Activated naive CD8-positive, alpha-beta T cell treated with anti-CD3 and anti-CD28 coated beads, Interleukin-2, amount 10 ng/mL, durations not matched to agents 7 days and 5 days (primary cell): ENCODE measurements around the gene POU2F3. TPM values are rescaled to one million over a fixed set of nuclear protein-coding genes. Genes with fewer than 3 reads are reported as not detected.

ENCODE experiments used
- ATAC-seq: fragments of 150-1000 bp; cut with Tn5 transposase; one replicate; pipeline ENCODE4 v1.10.0; 2021; ENCODE audit warnings: low read depth, moderate library complexity
- POLR2A ChIA-PET: fragments of 350-600 bp; sonication (Branson Sonifier 250); formaldehyde crosslinking; loops from one replicate; lab custom pipeline; 2021; ENCODE audit warnings: antibody characterized with exemption; lab: Charles Lee
- DNase-seq: peaks from one replicate; pipeline ENCODE4 v3.0.0; 2021
- H3K27ac Mint-ChIP-seq: one replicate; pipeline ENCODE4 v1.8.0; 2022; ENCODE audit warnings: mild to moderate bottlenecking, mixed read lengths
- H3K27me3 Mint-ChIP-seq: one replicate; pipeline ENCODE4 v1.8.0; 2022; ENCODE audit warnings: mild to moderate bottlenecking, moderate library complexity, mixed read lengths
- H3K36me3 Mint-ChIP-seq: one replicate; pipeline ENCODE4 v1.8.0; 2021; ENCODE audit warnings: mild to moderate bottlenecking, mixed read lengths
- H3K4me1 Mint-ChIP-seq: one replicate; pipeline ENCODE4 v1.8.0; 2021; ENCODE audit warnings: mixed read lengths
- H3K4me3 Mint-ChIP-seq: one replicate; pipeline ENCODE4 v1.8.0; 2022; ENCODE audit warnings: mild to moderate bottlenecking, moderate library complexity, mixed read lengths
- H3K9me3 Mint-ChIP-seq: one replicate; pipeline ENCODE4 v1.8.0; 2021; ENCODE audit warnings: mixed read lengths
- total RNA-seq, 2 experiments: library from RNA; stranded (reverse); gene quantifications; one replicate each; pipeline ENCODE4 v1.2.3, GENCODE V29; 2021

POU2F3 gene
- total RNA-seq, 2 experiments from 2014 or later: not detected

GRCh38 chr11:120334894-120335462 is 95.0 kb downstream of the POU2F3 start:
- H3K27ac Mint-ChIP-seq: no peak overlapping the region
- peak overlapping the region; percentile 25 for H3K4me3 Mint-ChIP-seq
- H3K36me3 Mint-ChIP-seq: peaks cover 2% of the 10 kb centered on the region
- no peak for ATAC-seq
- no peaks in the 10 kb centered on the region for H3K9me3 Mint-ChIP-seq
- POLR2A ChIA-PET: interaction anchor here (1.1 kb wide), 1 partner anchor 157 kb away, joined by 3 read pairs; no protein-coding TSS in a partner anchor
- H3K27me3 Mint-ChIP-seq: peaks cover 49% of the 10 kb centered on the region
- H3K4me1 Mint-ChIP-seq: peaks cover 27% of the 10 kb centered on the region
- no peak for DNase-seq

GRCh38 chr11:120335556-120335907 is 95.6 kb downstream of the POU2F3 start:
- peak; percentile 26 for ATAC-seq
- POLR2A ChIA-PET: interaction anchor here (1.1 to 1.3 kb wide), 2 partner anchors 9 to 157 kb away, joined by 3 read pairs; no protein-coding TSS in a partner anchor

GRCh38 chr11:120335908-120336640 is 96.1 kb downstream of the POU2F3 start, which contains the start of gene ARHGEF12:
TSS of gene ARHGEF12 (plus strand) at chr11:120336413. CDS start at chr11:120337244, 831 bp downstream.
- DNase-seq (peak; percentile 86), ATAC-seq (peak; percentile 71)
- H3K9me3 Mint-ChIP-seq: no peaks in the 10 kb centered on the region
- peak within 1 kb of the TSS; percentile 67 for H3K27ac Mint-ChIP-seq
- H3K4me3 Mint-ChIP-seq: peak within 1 kb of the TSS; percentile 91
- H3K36me3 Mint-ChIP-seq: peaks cover 2% of the 10 kb centered on the region
- POLR2A ChIA-PET: interaction anchor here (0.6 to 1.3 kb wide), 3 partner anchors 9 to 156 kb away, joined by 3 to 4 read pairs (median 3); no protein-coding TSS in a partner anchor
- H3K27me3 Mint-ChIP-seq: peaks cover 60% of the 10 kb centered on the region
- peaks cover 28% of the 10 kb centered on the region for H3K4me1 Mint-ChIP-seq

More at GRCh38 chr11:120335556-120335907, 95.6 kb downstream of the POU2F3 start:
- Mint-ChIP-seq H3K4me3 (peak overlapping the region; percentile 67), H3K4me1 (peaks cover 28% of the 10 kb centered on the region), H3K36me3 (peaks cover 2% of the 10 kb centered on the region), H3K27ac (no peak overlapping the region), H3K27me3 (peaks cover 54% of the 10 kb centered on the region), H3K9me3 (no peaks in the 10 kb centered on the region)
- DNase-seq: no peak

- Mint-ChIP-seq H3K4me3 (peak overlapping the region; percentile 91), H3K4me1 (peaks cover 28% of the 10 kb centered on the region), H3K27ac (peak overlapping the region; percentile 67), H3K27me3 (peaks cover 65% of the 10 kb centered on the region), H3K36me3 (peaks cover 2% of the 10 kb centered on the region), H3K9me3 (no peaks in the 10 kb centered on the region)
- DNase-seq (peak; percentile 38), ATAC-seq (peak; percentile 41)
- POLR2A ChIA-PET: interaction anchor here (0.6 to 1.3 kb wide), 2 partner anchors 10 to 106 kb away, joined by 3 to 4 read pairs; no protein-coding TSS in a partner anchor
These were observed 96.9 kb downstream of the POU2F3 start for GRCh38 chr11:120336641-120337354.

GRCh38 chr11:120337355-120338106 is 97.6 kb downstream of the POU2F3 start:
- H3K9me3 Mint-ChIP-seq: peaks cover 2% of the 10 kb centered on the region
- POLR2A ChIA-PET: no interaction called here
- peaks cover 67% of the 10 kb centered on the region for H3K27me3 Mint-ChIP-seq
- DNase-seq: no peak
- peaks cover 7% of the 10 kb centered on the region for H3K36me3 Mint-ChIP-seq
- peaks cover 28% of the 10 kb centered on the region for H3K4me1 Mint-ChIP-seq
- H3K4me3 Mint-ChIP-seq: peak overlapping the region; percentile 91
- no peak for ATAC-seq
- no peak overlapping the region for H3K27ac Mint-ChIP-seq

- peaks cover 26% of the 10 kb centered on the region for H3K4me1 Mint-ChIP-seq
- peak overlapping the region; percentile 91 for H3K4me3 Mint-ChIP-seq
- H3K27me3 Mint-ChIP-seq: peaks cover 65% of the 10 kb centered on the region
- no peak overlapping the region for H3K27ac Mint-ChIP-seq
- ATAC-seq: no peak
- H3K9me3 Mint-ChIP-seq: peaks cover 2% of the 10 kb centered on the region
- DNase-seq: no peak
- peaks cover 7% of the 10 kb centered on the region for H3K36me3 Mint-ChIP-seq
- POLR2A ChIA-PET: no interaction called here
These were observed 98.4 kb downstream of the POU2F3 start for GRCh38 chr11:120338107-120338933.

GRCh38 chr11:120339394-120339890 is 99.5 kb downstream of the POU2F3 start:
- no peak for DNase-seq
- Mint-ChIP-seq H3K9me3 (peaks cover 2% of the 10 kb centered on the region), H3K36me3 (peaks cover 7% of the 10 kb centered on the region), H3K27ac (no peak overlapping the region), H3K27me3 (peaks cover 67% of the 10 kb centered on the region), H3K4me3 (no peak overlapping the region), H3K4me1 (peaks cover 29% of the 10 kb centered on the region)
- POLR2A ChIA-PET: no interaction called here
- no peak for ATAC-seq

- ATAC-seq: no peak
- POLR2A ChIA-PET: no interaction called here
- Mint-ChIP-seq H3K9me3 (peaks cover 2% of the 10 kb centered on the region), H3K4me3 (no peak overlapping the region), H3K27me3 (peaks cover 72% of the 10 kb centered on the region), H3K4me1 (peaks cover 34% of the 10 kb centered on the region), H3K27ac (no peak overlapping the region), H3K36me3 (peaks cover 7% of the 10 kb centered on the region)
- no peak for DNase-seq
These were observed 100.6 kb downstream of the POU2F3 start for GRCh38 chr11:120340529-120340928.

GRCh38 chr11:120342226-120342625 is 102.3 kb downstream of the POU2F3 start:
- ATAC-seq: no peak
- Mint-ChIP-seq H3K27ac (no peak overlapping the region), H3K27me3 (peaks cover 83% of the 10 kb centered on the region), H3K36me3 (peaks cover 8% of the 10 kb centered on the region), H3K4me3 (no peak overlapping the region), H3K9me3 (peaks cover 2% of the 10 kb centered on the region), H3K4me1 (peaks cover 33% of the 10 kb centered on the region)
- POLR2A ChIA-PET: no interaction called here
- no peak for DNase-seq

GRCh38 chr11:120342678-120343077 is 102.7 kb downstream of the POU2F3 start:
- ATAC-seq: no peak
- POLR2A ChIA-PET: no interaction called here
- Mint-ChIP-seq H3K9me3 (peaks cover 2% of the 10 kb centered on the region), H3K4me3 (no peak overlapping the region), H3K36me3 (peaks cover 8% of the 10 kb centered on the region), H3K4me1 (peaks cover 29% of the 10 kb centered on the region), H3K27ac (no peak overlapping the region), H3K27me3 (peaks cover 83% of the 10 kb centered on the region)
- no peak for DNase-seq

- peaks cover 81% of the 10 kb centered on the region for H3K27me3 Mint-ChIP-seq
- ATAC-seq (no peak), DNase-seq (no peak)
- POLR2A ChIA-PET: no interaction called here
- H3K4me3 Mint-ChIP-seq: no peak overlapping the region
- H3K36me3 Mint-ChIP-seq: peaks cover 8% of the 10 kb centered on the region
- peaks cover 24% of the 10 kb centered on the region for H3K4me1 Mint-ChIP-seq
- peaks cover 2% of the 10 kb centered on the region for H3K9me3 Mint-ChIP-seq
- H3K27ac Mint-ChIP-seq: no peak overlapping the region
These were observed 103.5 kb downstream of the POU2F3 start for GRCh38 chr11:120343429-120343828.
